ENCODE results near the gene HMCN1.

Gene HMCN1

DNA sequence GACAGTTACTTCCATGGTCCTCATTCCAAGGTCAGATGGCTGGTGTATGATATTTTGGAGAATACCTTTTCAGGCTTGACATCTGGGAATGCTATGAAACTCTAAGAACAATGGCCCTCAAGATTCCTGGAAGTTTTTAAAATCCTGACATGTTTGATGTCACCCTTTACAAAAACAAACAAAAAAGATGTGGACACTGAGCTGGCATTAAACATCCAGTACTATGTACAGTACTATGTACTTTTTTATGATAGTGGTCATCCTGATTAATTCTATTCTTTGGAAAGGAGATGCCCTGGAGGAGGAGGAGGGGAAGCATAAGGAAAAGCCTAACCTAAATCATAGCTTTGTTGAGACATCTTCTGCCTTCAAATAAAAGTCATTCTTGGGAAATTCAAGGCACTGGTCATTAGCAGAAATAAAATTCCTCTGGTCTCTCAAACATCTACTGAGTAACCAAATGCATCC lies 235.4 kb downstream of the HMCN1 start:
- Histone ChIP-seq H3K9me3 (no peaks in the 10 kb centered on the region), H3K27me3 (peaks cover 7% of the 10 kb centered on the region), H3K36me3 (no peaks in the 10 kb centered on the region), H3K4me1 (no peaks in the 10 kb centered on the region), H3K4me3 (ENCODE audit: low read depth, low read length) (no peak overlapping the region)
- no peak for DNase-seq
- TF ChIP-seq, protein P1, sequence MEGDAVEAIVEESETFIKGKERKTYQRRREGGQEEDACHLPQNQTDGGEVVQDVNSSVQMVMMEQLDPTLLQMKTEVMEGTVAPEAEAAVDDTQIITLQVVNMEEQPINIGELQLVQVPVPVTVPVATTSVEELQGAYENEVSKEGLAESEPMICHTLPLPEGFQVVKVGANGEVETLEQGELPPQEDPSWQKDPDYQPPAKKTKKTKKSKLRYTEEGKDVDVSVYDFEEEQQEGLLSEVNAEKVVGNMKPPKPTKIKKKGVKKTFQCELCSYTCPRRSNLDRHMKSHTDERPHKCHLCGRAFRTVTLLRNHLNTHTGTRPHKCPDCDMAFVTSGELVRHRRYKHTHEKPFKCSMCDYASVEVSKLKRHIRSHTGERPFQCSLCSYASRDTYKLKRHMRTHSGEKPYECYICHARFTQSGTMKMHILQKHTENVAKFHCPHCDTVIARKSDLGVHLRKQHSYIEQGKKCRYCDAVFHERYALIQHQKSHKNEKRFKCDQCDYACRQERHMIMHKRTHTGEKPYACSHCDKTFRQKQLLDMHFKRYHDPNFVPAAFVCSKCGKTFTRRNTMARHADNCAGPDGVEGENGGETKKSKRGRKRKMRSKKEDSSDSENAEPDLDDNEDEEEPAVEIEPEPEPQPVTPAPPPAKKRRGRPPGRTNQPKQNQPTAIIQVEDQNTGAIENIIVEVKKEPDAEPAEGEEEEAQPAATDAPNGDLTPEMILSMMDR (IDR thresholded peaks at IDR 0.05; ENCODE audit: low read depth, low read length), result no peak

DNA sequence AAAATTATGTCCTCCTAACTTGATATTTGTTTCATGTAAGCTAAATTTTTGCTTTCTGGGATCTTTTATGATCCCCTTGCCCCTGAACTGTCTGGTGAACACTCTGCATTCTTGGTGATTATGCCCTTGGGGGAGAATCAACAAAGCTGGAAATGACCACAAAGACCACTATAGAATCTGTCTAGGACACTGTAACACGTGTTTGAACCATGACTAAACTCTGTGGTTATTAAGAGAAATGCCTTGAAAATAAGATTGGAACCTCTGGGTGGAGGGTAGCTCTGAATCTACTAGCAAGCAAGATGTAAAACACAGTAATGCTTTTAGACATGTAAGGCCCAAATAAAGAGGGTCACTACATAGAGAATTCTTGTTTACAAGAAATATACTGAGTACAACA lies 237.5 kb downstream of the HMCN1 start:
- no peak overlapping the region for H3K4me3 ChIP-seq (ENCODE audit: low read depth, low read length)
- no peak for DNase-seq
- no peaks in the 10 kb centered on the region; the same call in 1 of the 2 replicates for H3K27me3 ChIP-seq
- no peaks in the 10 kb centered on the region for H3K36me3 ChIP-seq
- H3K4me1 ChIP-seq, result no peaks in the 10 kb centered on the region
- no peaks in the 10 kb centered on the region for H3K9me3 ChIP-seq
- TF ChIP-seq, protein P1 (IDR thresholded peaks at IDR 0.05; ENCODE audit: low read depth, low read length), result no peak

DNA sequence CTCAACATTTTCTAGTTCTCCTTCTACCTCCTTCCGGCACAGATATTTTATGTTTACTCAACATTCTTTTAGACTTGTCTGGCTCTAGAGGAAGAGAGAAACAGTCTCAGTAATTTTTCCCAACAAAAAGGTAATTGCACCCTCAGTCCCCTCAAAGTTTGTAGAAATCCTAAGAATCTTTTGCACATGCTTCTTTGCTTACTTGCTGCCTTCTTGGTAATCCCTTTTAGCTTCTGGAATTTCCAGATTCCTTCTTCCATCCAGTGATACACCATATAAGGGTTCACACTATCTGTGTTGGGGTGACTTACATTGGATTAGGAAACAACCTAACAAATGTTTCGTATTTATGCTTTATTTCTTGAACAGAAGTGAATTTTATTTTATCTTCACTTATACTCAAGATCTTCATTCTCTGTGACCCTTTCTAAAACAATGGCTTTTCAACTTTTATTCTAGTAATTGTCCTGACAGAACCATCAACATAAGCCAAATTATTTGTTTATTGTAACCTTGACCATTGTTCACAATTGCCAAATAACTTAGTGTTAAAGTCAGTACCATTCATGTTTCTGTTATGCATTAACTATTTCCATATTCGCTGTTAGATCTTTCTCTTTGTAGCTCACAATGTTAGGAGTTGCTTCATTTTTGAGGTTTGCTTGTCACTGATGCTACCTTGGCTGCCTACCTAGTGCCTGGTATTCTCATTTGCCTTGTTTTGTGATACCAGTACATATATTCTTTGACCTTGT lies 238.1 kb downstream of the HMCN1 start:
- Histone ChIP-seq H3K36me3 (no peaks in the 10 kb centered on the region), H3K4me3 (ENCODE audit: low read depth, low read length) (no peak overlapping the region), H3K9me3 (no peaks in the 10 kb centered on the region), H3K4me1 (no peaks in the 10 kb centered on the region), H3K27me3 (no peaks in the 10 kb centered on the region)
- DNase-seq, result no peak
- TF ChIP-seq, protein P1 (IDR thresholded peaks at IDR 0.05; ENCODE audit: low read depth, low read length), result no peak

DNA sequence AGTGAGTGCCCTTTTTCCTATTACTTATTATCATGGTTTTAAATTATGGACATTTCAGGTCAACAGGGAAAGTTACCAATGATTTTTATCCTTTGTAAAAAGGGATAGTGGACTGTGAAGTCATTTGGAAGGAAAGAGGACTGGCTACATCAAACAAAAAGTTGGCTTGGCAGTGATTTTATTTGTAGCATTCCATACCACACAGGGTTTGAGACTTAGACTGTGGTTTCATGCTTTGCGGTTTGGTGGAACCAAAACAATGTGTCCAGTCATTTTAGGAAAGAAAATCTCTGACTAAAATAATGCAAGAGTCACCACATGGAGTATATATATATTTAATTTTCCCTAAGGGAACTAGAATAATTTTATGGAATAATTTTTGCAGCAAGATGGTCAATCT lies 239.5 kb downstream of the HMCN1 start:
- H3K4me1 ChIP-seq, result no peaks in the 10 kb centered on the region
- no peak for DNase-seq
- TF ChIP-seq, protein P1 (IDR thresholded peaks at IDR 0.05; ENCODE audit: low read depth, low read length), result no peak
- no peaks in the 10 kb centered on the region for H3K27me3 ChIP-seq
- H3K36me3 ChIP-seq, result no peaks in the 10 kb centered on the region
- H3K4me3 ChIP-seq (ENCODE audit: low read depth, low read length), result no peak overlapping the region
- no peaks in the 10 kb centered on the region for H3K9me3 ChIP-seq

DNA sequence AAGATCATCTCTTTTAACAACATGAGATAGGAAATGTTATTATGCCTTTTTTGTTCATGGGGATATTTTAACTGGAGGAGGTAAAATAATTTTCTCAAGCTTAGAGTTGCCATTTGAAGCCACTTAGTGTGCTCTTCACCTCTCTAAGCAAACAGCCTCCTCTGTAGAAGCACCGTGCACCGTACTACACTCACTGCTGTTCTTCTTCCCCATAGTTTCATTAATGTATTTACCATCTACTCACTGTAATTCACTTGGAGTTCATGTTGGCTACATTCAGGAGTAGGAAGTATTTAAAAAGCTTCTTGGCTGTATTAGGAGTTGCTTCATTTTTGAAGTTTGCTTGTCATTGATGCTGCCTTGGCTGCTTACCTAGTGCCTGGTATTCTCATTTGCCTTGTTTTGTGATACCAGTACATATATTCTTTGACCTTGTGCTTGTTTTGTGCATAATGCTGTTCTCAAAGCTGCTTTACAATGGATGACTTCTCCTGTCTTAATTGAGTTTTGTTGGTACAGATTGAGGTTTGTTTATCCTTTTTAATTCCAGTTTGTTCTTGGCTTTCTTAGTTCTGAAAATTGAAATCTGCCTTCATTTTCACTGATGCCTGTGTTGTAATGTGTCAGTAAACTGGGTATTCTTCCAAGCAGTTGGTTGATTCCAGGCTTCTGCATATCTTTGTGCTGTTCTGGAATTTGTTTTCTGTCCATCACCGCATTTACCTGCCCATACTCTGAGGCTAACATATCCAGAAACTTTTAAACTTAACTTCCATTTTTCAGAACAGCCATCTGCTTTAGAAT lies 240.4 kb downstream of the HMCN1 start:
- no peak for DNase-seq
- Histone ChIP-seq H3K9me3 (no peaks in the 10 kb centered on the region), H3K4me1 (no peaks in the 10 kb centered on the region), H3K27me3 (no peaks in the 10 kb centered on the region), H3K36me3 (no peaks in the 10 kb centered on the region), H3K4me3 (ENCODE audit: low read depth, low read length) (no peak overlapping the region)
- TF ChIP-seq, protein P1 (IDR thresholded peaks at IDR 0.05; ENCODE audit: low read depth, low read length), result no peak

DNA sequence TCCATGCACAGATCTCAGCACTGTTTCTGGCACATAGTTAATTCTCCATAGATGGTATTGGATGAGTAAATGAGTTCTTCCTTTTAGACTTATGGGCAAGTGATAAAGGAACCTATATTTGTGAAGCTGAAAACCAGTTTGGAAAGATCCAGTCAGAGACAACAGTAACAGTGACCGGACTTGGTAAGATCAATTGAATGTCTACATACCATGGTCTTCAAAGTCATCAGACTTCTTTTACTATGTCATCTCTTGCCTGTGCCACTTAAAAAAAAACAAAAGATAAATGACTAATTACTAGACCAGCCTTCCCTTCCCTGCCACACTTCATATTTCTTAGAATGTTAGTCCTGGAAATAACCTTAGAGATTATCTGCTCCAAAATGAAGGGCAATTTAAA lies 246.7 kb downstream of the HMCN1 start:
- TF ChIP-seq, protein P1 (IDR thresholded peaks at IDR 0.05; ENCODE audit: low read depth, low read length), result no peak
- Histone ChIP-seq H3K4me1 (no peaks in the 10 kb centered on the region), H3K4me3 (ENCODE audit: low read depth, low read length) (no peak overlapping the region), H3K27me3 (no peaks in the 10 kb centered on the region), H3K9me3 (no peaks in the 10 kb centered on the region), H3K36me3 (no peaks in the 10 kb centered on the region)
- DNase-seq, result no peak

All from BE2C (cell line).